IMR-90 (cell line): Measurements from ENCODE around the gene GNG7. TPM values are rescaled to one million over a fixed set of nuclear protein-coding genes. Genes with fewer than 3 reads are reported as not detected.

Experiments
- ATAC-seq: fragments of 200-7000 bp; cut with Tn5 transposase; 2 replicates; pipeline ENCODE4 v1.9.1; 2020; ENCODE audit warnings: low read depth, mild to moderate bottlenecking, moderate library complexity
- BruUV-seq: library from RNA; stranded (reverse); fragments of 400-500 nt; replicated peaks from 2 replicates; lab custom pipeline; 2021; lab: Mats Ljungman, UMichigan
- CTCF ChIA-PET: fragments of 300-600 bp; formaldehyde crosslinking; extraction: SDS; loops from one replicate; lab custom pipeline; 2021; ENCODE audit warnings: antibody characterized with exemption; lab: Yijun Ruan, JAX
- POLR2A ChIA-PET: fragments of 300-600 bp; sonication (Branson Sonifier 250); formaldehyde crosslinking; loops from one replicate; lab custom pipeline; 2022; ENCODE audit warnings: antibody characterized with exemption; ENCODE audit not compliant: unreplicated experiment; lab: Charles Lee
- DNase-seq: peaks from one replicate; pipeline ENCODE4 v3.0.0; 2013
- H2AFZ ChIP-seq: replicated peaks from 2 replicates; pipeline ENCODE3; 2013; ENCODE audit warnings: low read length, mild to moderate bottlenecking; ENCODE audit not compliant: poor library complexity
- H2AK5ac ChIP-seq: 2 replicates; pipeline ENCODE4 v1.6.1; 2013; ENCODE audit warnings: low read depth, low read length, inconsistent platforms
- H2AK9ac ChIP-seq: replicated peaks from 2 replicates; pipeline ENCODE3; 2013; ENCODE audit warnings: mild to moderate bottlenecking, low read depth, low read length, moderate library complexity; ENCODE audit not compliant: poor library complexity
- H2BK120ac ChIP-seq: 2 replicates; pipeline ENCODE4 v1.6.1; 2013; ENCODE audit warnings: low read depth, low read length, inconsistent platforms
- H2BK15ac ChIP-seq: 3 replicates; pipeline ENCODE4 v1.6.1; 2013; ENCODE audit warnings: low read depth, low read length, inconsistent platforms
- H2BK20ac ChIP-seq: 2 replicates; pipeline ENCODE4 v1.6.1; 2013; ENCODE audit warnings: low read depth, mild to moderate bottlenecking, inconsistent platforms, low read length, moderate library complexity
- H2BK5ac ChIP-seq: 2 replicates; pipeline ENCODE4 v1.6.1; 2013; ENCODE audit warnings: mild to moderate bottlenecking, low read depth, low read length, inconsistent platforms; ENCODE audit not compliant: poor library complexity, severe bottlenecking
- H3K14ac ChIP-seq: replicated peaks from 2 replicates; pipeline ENCODE4 v1.6.1; 2013; ENCODE audit warnings: low read depth, low read length, inconsistent platforms
- H3K18ac ChIP-seq: 2 replicates; pipeline ENCODE4 v1.6.1; 2013; ENCODE audit warnings: low read depth, low read length, control low read depth
- H3K23ac ChIP-seq: 2 replicates; pipeline ENCODE4 v1.6.1; 2013; ENCODE audit warnings: low read depth, low read length, inconsistent platforms
- H3K27ac ChIP-seq: 2 replicates; pipeline ENCODE4 v1.5.1; 2013; ENCODE audit warnings: mild to moderate bottlenecking, control low read depth, low read length; ENCODE audit not compliant: insufficient read depth
- H3K27me3 ChIP-seq: 2 replicates; pipeline ENCODE4 v1.6.1; 2013; ENCODE audit warnings: low read length; ENCODE audit not compliant: control insufficient read depth, insufficient read depth
- H3K36me3 ChIP-seq: 2 replicates; pipeline ENCODE4 v1.6.1; 2013; ENCODE audit warnings: low read length, mixed read lengths; ENCODE audit not compliant: control insufficient read depth, insufficient read depth
- H3K4ac ChIP-seq: 2 replicates; pipeline ENCODE4 v1.6.1; 2013; ENCODE audit warnings: low read depth, low read length, inconsistent platforms
- H3K4me1 ChIP-seq: 2 replicates; pipeline ENCODE4 v1.6.1; 2013; ENCODE audit warnings: low read length, mixed read lengths; ENCODE audit not compliant: control insufficient read depth, insufficient read depth
- H3K4me2 ChIP-seq: 2 replicates; pipeline ENCODE4 v1.6.1; 2013; ENCODE audit warnings: low read depth, mild to moderate bottlenecking, control low read depth, low read length, moderate library complexity
- H3K4me3 ChIP-seq: 2 replicates; pipeline ENCODE4 v1.5.1; 2013; ENCODE audit warnings: low read depth, mild to moderate bottlenecking, control low read depth, low read length, moderate library complexity; ENCODE audit not compliant: insufficient read depth
- H3K56ac ChIP-seq: 2 replicates; pipeline ENCODE4 v1.6.1; 2013; ENCODE audit warnings: low read length, inconsistent platforms; ENCODE audit not compliant: insufficient read depth; ENCODE audit errors: extremely low read depth
- H3K79me1 ChIP-seq, 2 experiments: 2 replicates each; pipeline ENCODE4 v1.6.1; 2013; ENCODE audit warnings: low read length in 2 of 2, inconsistent platforms in 1 of 2, low read depth in 1 of 2
- H3K9ac ChIP-seq: 2 replicates; pipeline ENCODE4 v1.6.1; 2013; ENCODE audit warnings: low read depth, low read length, control low read depth
- H3K9me1 ChIP-seq: 2 replicates; pipeline ENCODE4 v1.6.1; 2013; ENCODE audit warnings: low read length, inconsistent platforms; ENCODE audit not compliant: insufficient read depth
- H3K9me3 ChIP-seq: 2 replicates; pipeline ENCODE4 v1.6.1; 2013; ENCODE audit warnings: low read length; ENCODE audit not compliant: control insufficient read depth, insufficient read depth
- H4K20me1 ChIP-seq: 2 replicates; pipeline ENCODE4 v1.6.1; 2013; ENCODE audit warnings: low read length, inconsistent platforms; ENCODE audit not compliant: insufficient read depth
- H4K5ac ChIP-seq: 2 replicates; pipeline ENCODE4 v1.6.1; 2013; ENCODE audit warnings: mild to moderate bottlenecking, low read depth, low read length, control low read depth
- H4K8ac ChIP-seq, 2 experiments: 2 replicates each; pipeline ENCODE4 v1.6.1; 2013; ENCODE audit warnings: low read depth in 2 of 2, low read length in 2 of 2, control low read depth in 1 of 2, inconsistent platforms in 1 of 2
- H4K91ac ChIP-seq: 2 replicates; pipeline ENCODE4 v1.6.1; 2013; ENCODE audit warnings: low read depth, low read length, inconsistent platforms; ENCODE audit not compliant: insufficient read depth
- MAZ ChIP-seq: IDR thresholded peaks from 2 replicates; pipeline ENCODE4 v1.6.1; 2012; ENCODE audit warnings: low read depth, mild to moderate bottlenecking, low read length, improper control_type of control experiment, moderate library complexity, borderline replicate concordance
- POLR2A ChIP-seq: IDR thresholded peaks from 2 replicates; pipeline ENCODE4 v1.6.1; 2012; ENCODE audit warnings: mild to moderate bottlenecking, low read depth, low read length
- WGBS, 2 experiments: methylation state at CpG; one replicate each; pipeline versions ENCODE4 v1.1.5 to v1.1.7; 2013; ENCODE audit warnings: missing lambda C conversion rate in 2 of 2; ENCODE audit not compliant: insufficient read length in 1 of 2; ENCODE audit errors: extremely low coverage in 2 of 2; 5-methylcytosine and 5-hydroxymethylcytosine counted together
- dilution Hi-C: fragments of 300-500 bp; cut with HindIII; formaldehyde crosslinking; loops from one replicate; pipeline ENCODE4 v1.14.3; 2018; ENCODE audit warnings: low sequenced_read_pairs; ENCODE audit not compliant: unreplicated experiment
- in situ Hi-C: fragments of 300-500 bp; cut with MboI; formaldehyde crosslinking; loops from 3 replicates; pipeline ENCODE4 v1.14.3; 2019; ENCODE audit warnings: low sequenced_read_pairs, inconsistent platforms, mixed read lengths
- intact Hi-C: fragments of 100-400 bp; cut with micrococcal nuclease; formaldehyde crosslinking; loops from 2 replicates; pipeline ENCODE4 v1.10.0; 2022
- polyA plus RNA-seq, 3 experiments: library from polyadenylated mRNA; depleted of rRNA; stranded (reverse); fragments of >200 nt; gene quantifications; 2 replicates each; pipeline ENCODE4 v1.2.3, GENCODE V29; 2012; ENCODE audit warnings: low replicate concordance in 1 of 3
- total RNA-seq: library from RNA; depleted of rRNA; stranded (reverse); fragments of >200 nt; gene quantifications from 2 replicates; pipeline ENCODE4 v1.2.3, GENCODE V29; 2012

The GNG7 gene
- total and polyA plus RNA-seq, 2 of the 4 experiments (the other 2 are of a cell fraction): under 0.01 to 0.21 TPM

DNA sequence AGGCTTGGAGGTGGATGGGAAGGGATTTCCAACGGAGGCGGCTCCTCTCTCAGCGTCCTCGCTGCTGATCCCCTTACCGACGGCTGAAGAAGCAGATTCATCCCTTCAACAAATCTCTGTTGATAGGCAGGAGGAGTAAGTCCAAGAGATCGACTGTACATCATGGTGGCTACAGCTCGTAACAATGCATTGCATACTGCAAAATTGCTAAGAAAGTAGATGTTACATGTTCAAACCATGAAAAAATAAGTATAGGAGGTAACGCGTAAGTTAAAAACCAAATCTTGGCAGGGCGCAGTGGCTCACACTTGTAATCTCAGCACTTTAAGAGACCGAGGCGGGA, 37.8 kb upstream of the GNG7 start:
- Histone ChIP-seq H2BK120ac (no peak overlapping the region), H3K14ac (no peak overlapping the region), H3K23ac (no peak overlapping the region), H2BK15ac (no peak overlapping the region), H2AK9ac (no peak overlapping the region), H4K5ac (no peak overlapping the region), H3K4ac (no peak overlapping the region), H3K27me3 (no peaks in the 10 kb centered on the region), H4K20me1 (no peaks in the 10 kb centered on the region), H3K79me1 (peaks cover 11 to 26% of the 10 kb centered on the region in 2 experiments; a peak in 3 of 4 replicates), H2AK5ac (no peak overlapping the region), H3K4me1 (no peaks in the 10 kb centered on the region; the same call in 1 of the 2 replicates), H2BK5ac (no peak overlapping the region), H2AFZ (peak overlapping the region; percentile 90), H4K8ac (no peak overlapping the region), H3K56ac (no peak overlapping the region), H3K9me1 (0 out of 2 replicates have a peak, but pooled peaks cover 2% of the 10 kb centered on the region), H2BK20ac (no peak overlapping the region), H3K36me3 (peaks cover 17% of the 10 kb centered on the region), H3K9ac (no peak overlapping the region), H3K18ac (no peak overlapping the region), H3K4me2 (no peak overlapping the region), H4K91ac (no peak overlapping the region), H3K27ac (no peak overlapping the region), H3K9me3 (no peaks in the 10 kb centered on the region; the same call in 1 of the 2 replicates), H3K4me3 (no peak overlapping the region)
- dilution Hi-C loops (no loop called here), in situ Hi-C loops (no loop called here), intact Hi-C loops (loop anchor here (2.0 to 10.0 kb wide), 2 partner anchors 43 to 265 kb away; partner anchors contain the start of genes GADD45B and SGTA)
- DNase-seq: no peak
- BruUV-seq: no TSS peak
- ChIA-PET CTCF (no interaction called here), POLR2A (no interaction called here)
- ATAC-seq: no peak
- WGBS, 2 experiments: no CpG with 5 or more reads among the region's 13 CpGs
- TF ChIP-seq MAZ: no peak
- no peak for TF ChIP-seq POLR2A
